ENCODE measurements around the gene UBE2E1. TPM values are rescaled to one million over a fixed set of nuclear protein-coding genes. Genes with fewer than 3 reads are reported as not detected.
"Not testable (repeated sequence)": the region's sequence is repeated elsewhere in the genome, so short reads cannot be mapped to it uniquely, and the experiment has no call there.

The UBE2E1 gene
- total and polyA plus RNA-seq, 7 experiments from 2014 or later, result 5.2 to 80.0 (median 65.8) TPM

DNA sequence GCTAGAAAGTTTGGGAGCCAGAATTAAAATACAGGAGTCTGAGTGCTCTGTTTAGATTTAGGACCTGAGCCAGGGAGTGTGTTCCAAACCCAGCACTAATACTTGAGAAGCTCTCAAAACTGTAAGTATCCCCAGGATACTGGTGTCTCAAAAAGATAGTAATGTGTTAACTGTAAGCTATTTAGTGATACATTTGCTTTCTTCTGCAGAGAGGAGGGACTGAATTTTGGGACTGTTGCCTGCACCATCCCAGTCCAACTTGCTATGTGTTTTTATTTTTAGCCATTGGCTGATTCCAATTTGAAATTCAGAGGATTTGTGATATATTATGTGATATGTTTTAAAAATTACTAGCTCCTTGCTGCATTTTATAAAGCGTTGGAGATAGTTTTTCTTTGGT, 31.5 kb downstream of the UBE2E1 start:
- no peaks in the 10 kb centered on the region for H3K27me3 Mint-ChIP-seq
- H3K9me3 Mint-ChIP-seq, result no peaks in the 10 kb centered on the region
- Histone ChIP-seq H3K36me3 (ENCODE audit: control insufficient read depth in 2 of 3, insufficient read depth in 3 of 3, low read length in 3 of 3) (no peaks in the 10 kb centered on the region), H3K4me3 (ENCODE audit: low read length) (no peak overlapping the region), H3K27me3 (ENCODE audit: control insufficient read depth in 2 of 2, insufficient read depth in 2 of 2, low read length in 2 of 2) (no peaks in the 10 kb centered on the region), H3K27ac (ENCODE audit: low read depth, low read length) (no peak overlapping the region), H3K9me3 (ENCODE audit: control insufficient read depth in 2 of 3, low read length in 3 of 3) (no peaks in the 10 kb centered on the region), H3K4me1 (ENCODE audit: control insufficient read depth in 2 of 2, insufficient read depth in 2 of 2, low read length in 2 of 2) (peaks cover 3 to 4% of the 10 kb centered on the region in 2 donors)
- peak overlapping the region in 1 of 9 donors; percentile 67 for H3K27ac Mint-ChIP-seq
- intact Hi-C loops (cut with micrococcal nuclease), result no loop called here
- ChIA-PET POLR2A (interaction anchor here (0.9 to 1.6 kb wide), 2 partner anchors 18 to 28 kb away, joined by 4 to 6 read pairs; no protein-coding TSS in a partner anchor), CTCF (interaction anchor here (0.7 to 1.0 kb wide), 2 partner anchors 46 to 479 kb away, joined by 3 read pairs; no protein-coding TSS in a partner anchor)
- no peak for ATAC-seq
- peaks cover 0 to 6% (median 2%) of the 10 kb centered on the region in 5 donors for H3K36me3 Mint-ChIP-seq
- no peak overlapping the region for H3K4me3 Mint-ChIP-seq
- no peak for DNase-seq
- H3K4me1 Mint-ChIP-seq, result peaks cover 0 to 73% (median 68%) of the 10 kb centered on the region in 7 donors

DNA sequence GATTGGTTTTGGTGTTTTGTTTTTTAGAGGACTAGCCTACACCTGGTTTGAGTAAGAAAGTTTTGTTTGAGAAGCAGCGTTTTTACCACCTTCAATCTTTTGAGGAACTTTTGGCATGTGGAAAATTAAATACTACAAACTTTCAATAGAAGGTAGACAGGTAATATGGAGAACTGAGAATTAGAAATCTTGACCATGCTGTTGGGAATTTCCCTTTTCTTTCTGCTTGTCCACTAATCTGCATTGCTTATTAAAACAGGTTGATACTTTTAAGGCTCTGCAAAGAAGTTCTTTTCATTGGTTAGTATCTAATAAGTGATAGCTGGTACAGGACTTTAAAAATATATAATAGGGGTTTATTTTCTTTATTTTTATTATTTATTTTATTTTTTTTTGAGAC, 31.9 kb downstream of the UBE2E1 start:
- H3K4me3 ChIP-seq (ENCODE audit: low read length), result no peak overlapping the region
- H3K27me3 Mint-ChIP-seq, result no peaks in the 10 kb centered on the region
- H3K9me3 ChIP-seq (ENCODE audit: control insufficient read depth in 2 of 3, low read length in 3 of 3), result no peaks in the 10 kb centered on the region
- H3K4me3 Mint-ChIP-seq, result no peak overlapping the region
- peaks cover 3 to 4% of the 10 kb centered on the region in 2 donors for H3K4me1 ChIP-seq (ENCODE audit: control insufficient read depth in 2 of 2, insufficient read depth in 2 of 2, low read length in 2 of 2)
- no peaks in the 10 kb centered on the region for H3K27me3 ChIP-seq (ENCODE audit: control insufficient read depth in 2 of 2, insufficient read depth in 2 of 2, low read length in 2 of 2)
- ATAC-seq, result no peak
- intact Hi-C loops (cut with micrococcal nuclease), result no loop called here
- H3K27ac ChIP-seq (ENCODE audit: low read depth, low read length), result no peak overlapping the region
- H3K4me1 Mint-ChIP-seq, result peaks cover 0 to 73% (median 68%) of the 10 kb centered on the region in 7 donors
- ChIA-PET POLR2A (interaction anchor here (0.7 to 0.9 kb wide), 2 partner anchors 11 to 18 kb away, joined by 3 to 4 read pairs; no protein-coding TSS in a partner anchor), CTCF (interaction anchor here (1.0 kb wide), 1 partner anchor 46 kb away, joined by 3 read pairs; no protein-coding TSS in a partner anchor)
- DNase-seq, result no peak
- H3K27ac Mint-ChIP-seq, result peak overlapping the region in 1 of 9 donors; percentile 67
- no peaks in the 10 kb centered on the region for H3K9me3 Mint-ChIP-seq
- no peaks in the 10 kb centered on the region for H3K36me3 ChIP-seq (ENCODE audit: control insufficient read depth in 2 of 3, insufficient read depth in 3 of 3, low read length in 3 of 3)
- peaks cover 0 to 6% (median 2%) of the 10 kb centered on the region in 5 donors for H3K36me3 Mint-ChIP-seq

DNA sequence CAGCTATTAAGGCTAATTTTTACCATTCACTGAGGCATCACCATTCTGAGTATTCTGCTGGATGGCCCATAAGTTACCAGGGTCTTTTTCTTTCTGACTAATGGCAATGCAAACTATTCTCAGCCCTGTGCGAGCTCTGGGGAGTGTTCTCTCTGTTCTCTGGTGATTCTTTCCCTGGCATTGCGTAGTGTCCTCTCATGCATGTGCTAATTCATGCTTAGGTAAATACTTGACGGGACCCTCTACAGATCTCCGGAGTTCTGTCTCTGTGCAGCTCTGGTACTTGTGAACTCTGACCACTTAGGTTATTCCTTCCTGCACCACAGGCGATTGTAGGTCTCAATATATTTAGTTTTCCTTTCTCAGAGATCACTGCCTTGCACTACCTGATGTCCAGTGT, 34.8 kb downstream of the UBE2E1 start:
- no peaks in the 10 kb centered on the region for H3K9me3 ChIP-seq (ENCODE audit: control insufficient read depth in 2 of 3, low read length in 3 of 3)
- H3K36me3 ChIP-seq (ENCODE audit: control insufficient read depth in 2 of 3, insufficient read depth in 3 of 3, low read length in 3 of 3), result no peaks in the 10 kb centered on the region
- Mint-ChIP-seq H3K27ac (peak overlapping the region in 1 of 9 donors; percentile 37), H3K36me3 (peaks cover 0 to 23% (median 4%) of the 10 kb centered on the region in 5 donors), H3K9me3 (no peaks in the 10 kb centered on the region), H3K4me1 (peaks cover 2 to 72% (median 71%) of the 10 kb centered on the region in 7 donors), H3K4me3 (peak overlapping the region in 1 of 10 donors; percentile 13), H3K27me3 (no peaks in the 10 kb centered on the region)
- no peaks in the 10 kb centered on the region for H3K27me3 ChIP-seq (ENCODE audit: control insufficient read depth in 2 of 2, insufficient read depth in 2 of 2, low read length in 2 of 2)
- no peak for ATAC-seq
- intact Hi-C loops (cut with micrococcal nuclease), result no loop called here
- ChIA-PET CTCF (no interaction called here), POLR2A (interaction anchor here (0.6 kb wide), 1 partner anchor 22 kb away, joined by 3 read pairs; no protein-coding TSS in a partner anchor)
- H3K27ac ChIP-seq (ENCODE audit: low read depth, low read length), result no peak overlapping the region
- H3K4me3 ChIP-seq (ENCODE audit: low read length), result no peak overlapping the region
- no peak for DNase-seq
- peaks cover 0 to 3% of the 10 kb centered on the region in 2 donors for H3K4me1 ChIP-seq (ENCODE audit: control insufficient read depth in 2 of 2, insufficient read depth in 2 of 2, low read length in 2 of 2)

- ChIA-PET CTCF (interaction anchor here (0.7 kb wide), 1 partner anchor 604 kb away, joined by 3 read pairs; no protein-coding TSS in a partner anchor), POLR2A (interaction anchor here (0.6 kb wide), 1 partner anchor 10 kb away, joined by 3 read pairs; no protein-coding TSS in a partner anchor)
- Histone ChIP-seq H3K27ac (ENCODE audit: low read depth, low read length) (no peak overlapping the region), H3K4me1 (ENCODE audit: control insufficient read depth in 2 of 2, insufficient read depth in 2 of 2, low read length in 2 of 2) (peaks cover 0 to 3% of the 10 kb centered on the region in 2 donors), H3K9me3 (ENCODE audit: control insufficient read depth in 2 of 3, low read length in 3 of 3) (no peaks in the 10 kb centered on the region), H3K36me3 (ENCODE audit: control insufficient read depth in 2 of 3, insufficient read depth in 3 of 3, low read length in 3 of 3) (no peaks in the 10 kb centered on the region), H3K27me3 (ENCODE audit: control insufficient read depth in 2 of 2, insufficient read depth in 2 of 2, low read length in 2 of 2) (no peaks in the 10 kb centered on the region), H3K4me3 (ENCODE audit: low read length) (no peak overlapping the region)
- peaks cover 2 to 61% (median 53%) of the 10 kb centered on the region in 7 donors for H3K4me1 Mint-ChIP-seq
- peaks cover 0 to 32% (median 9%) of the 10 kb centered on the region in 5 donors for H3K36me3 Mint-ChIP-seq
- intact Hi-C loops (cut with micrococcal nuclease), result loop anchor here in 1 of 2 donors (2.0 kb wide), 1 partner anchor 21 kb away; no protein-coding TSS in a partner anchor
- no peak overlapping the region for H3K4me3 Mint-ChIP-seq
- H3K27ac Mint-ChIP-seq, result peak overlapping the region in 1 of 9 donors; percentile 20
- no peak for DNase-seq
- no peaks in the 10 kb centered on the region for H3K27me3 Mint-ChIP-seq
- no peak for ATAC-seq
- H3K9me3 Mint-ChIP-seq, result peaks cover 0 to 2% (median 0%) of the 10 kb centered on the region in 11 donors
Observed at GRCh38 chr3:23843869-23844268, 38.1 kb downstream of the UBE2E1 start.

- no peak overlapping the region for H3K4me3 ChIP-seq (ENCODE audit: low read length)
- no peak overlapping the region for H3K27ac ChIP-seq (ENCODE audit: low read depth, low read length)
- H3K9me3 ChIP-seq (ENCODE audit: control insufficient read depth in 2 of 3, low read length in 3 of 3), result no peaks in the 10 kb centered on the region
- no peak overlapping the region for H3K4me3 Mint-ChIP-seq
- H3K4me1 ChIP-seq (ENCODE audit: control insufficient read depth in 2 of 2, insufficient read depth in 2 of 2, low read length in 2 of 2), result no peaks in the 10 kb centered on the region
- H3K9me3 Mint-ChIP-seq, result peaks cover 0 to 5% (median 0%) of the 10 kb centered on the region in 11 donors
- no peaks in the 10 kb centered on the region for H3K36me3 ChIP-seq (ENCODE audit: control insufficient read depth in 2 of 3, insufficient read depth in 3 of 3, low read length in 3 of 3)
- peaks cover 2 to 49% (median 40%) of the 10 kb centered on the region in 7 donors for H3K4me1 Mint-ChIP-seq
- no peaks in the 10 kb centered on the region for H3K27me3 Mint-ChIP-seq
- intact Hi-C loops (cut with micrococcal nuclease), result loop anchor here in 1 of 2 donors (2.0 kb wide), 1 partner anchor 19 kb away; no protein-coding TSS in a partner anchor
- CTCF ChIA-PET, result no interaction called here
- peaks cover 0 to 36% (median 14%) of the 10 kb centered on the region in 5 donors for H3K36me3 Mint-ChIP-seq
- DNase-seq, result no peak
- no peak overlapping the region for H3K27ac Mint-ChIP-seq
- no peaks in the 10 kb centered on the region for H3K27me3 ChIP-seq (ENCODE audit: control insufficient read depth in 2 of 2, insufficient read depth in 2 of 2, low read length in 2 of 2)
- POLR2A ChIA-PET, result no interaction called here
- ATAC-seq, result no peak
Observed at GRCh38 chr3:23845326-23846216, 39.8 kb downstream of the UBE2E1 start.

DNA sequence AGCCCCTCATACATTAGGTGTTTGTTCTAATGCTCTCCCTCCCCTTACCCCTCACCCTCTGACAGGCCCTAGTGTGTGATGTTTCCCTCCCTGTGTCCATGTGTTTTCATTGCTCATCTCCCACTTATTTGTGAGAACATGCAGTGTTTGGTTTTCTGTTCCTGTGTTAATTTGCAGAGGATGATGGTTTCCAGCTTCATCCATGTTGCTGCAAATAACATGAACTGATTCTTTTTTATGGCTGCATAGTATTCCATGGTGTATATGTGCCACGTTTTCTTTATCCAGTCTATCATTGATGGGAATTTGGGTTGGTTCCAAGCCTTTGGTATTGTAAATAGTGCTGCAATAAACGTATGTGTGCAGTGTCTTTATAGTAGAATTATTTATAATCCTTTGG, 43.7 kb downstream of the UBE2E1 start:
- H3K9me3 ChIP-seq (ENCODE audit: control insufficient read depth in 2 of 3, low read length in 3 of 3); H3K4me3 ChIP-seq (ENCODE audit: low read length); H3K27ac Mint-ChIP-seq; H3K27me3 ChIP-seq (ENCODE audit: control insufficient read depth in 2 of 2, insufficient read depth in 2 of 2, low read length in 2 of 2); H3K4me1 ChIP-seq (ENCODE audit: control insufficient read depth in 2 of 2, insufficient read depth in 2 of 2, low read length in 2 of 2); intact Hi-C loops (cut with micrococcal nuclease); H3K36me3 ChIP-seq (ENCODE audit: control insufficient read depth in 2 of 3, insufficient read depth in 3 of 3, low read length in 3 of 3); DNase-seq; H3K27me3 Mint-ChIP-seq; H3K4me3 Mint-ChIP-seq; CTCF ChIA-PET; ATAC-seq; H3K27ac ChIP-seq (ENCODE audit: low read depth, low read length); POLR2A ChIA-PET: not testable (repeated sequence)
- H3K4me1 Mint-ChIP-seq, result peaks cover 0 to 44% (median 27%) of the 10 kb centered on the region in 7 donors
- peaks cover 0 to 15% (median 4%) of the 10 kb centered on the region in 11 donors for H3K9me3 Mint-ChIP-seq
- H3K36me3 Mint-ChIP-seq, result peaks cover 0 to 35% (median 23%) of the 10 kb centered on the region in 5 donors

All from naive thymus-derived CD4-positive, alpha-beta T cell (primary cell).